Skeletal muscle tissue (tissue), 4 donors: Measurements from ENCODE around the gene NFKBIZ. TPM values are rescaled to one million over a fixed set of nuclear protein-coding genes. Genes with fewer than 3 reads are reported as not detected.
A peak's percentile ranks its signal among the peaks of the same experiment; 100 is the strongest.

ENCODE experiments used
- H3K27ac ChIP-seq: one replicate; pipeline ENCODE4 v1.7.0; 2013; ENCODE audit warnings: mild to moderate bottlenecking, low read depth, low read length, inconsistent platforms
- H3K27me3 ChIP-seq, 3 donors: one replicate each; pipeline ENCODE4 v1.7.0; 2013; ENCODE audit warnings: low read length in 3 of 3; ENCODE audit not compliant: control insufficient read depth in 3 of 3, insufficient read depth in 3 of 3
- H3K36me3 ChIP-seq, 3 donors: one replicate each; pipeline ENCODE4 v1.7.0; 2013; ENCODE audit warnings: low read length in 3 of 3; ENCODE audit not compliant: control insufficient read depth in 3 of 3, insufficient read depth in 3 of 3
- H3K4me1 ChIP-seq, 3 donors: one replicate each; pipeline ENCODE4 v1.7.0; 2013; ENCODE audit warnings: low read length in 3 of 3, mild to moderate bottlenecking in 3 of 3; ENCODE audit not compliant: control insufficient read depth in 3 of 3, insufficient read depth in 3 of 3
- H3K4me3 ChIP-seq, 3 donors: one replicate each; pipeline ENCODE4 v1.7.0; 2013; ENCODE audit warnings: low read length in 3 of 3
- H3K9ac ChIP-seq, 3 donors: one replicate each; pipeline ENCODE4 v1.7.0; 2013; ENCODE audit warnings: low read length in 3 of 3, mild to moderate bottlenecking in 3 of 3, moderate library complexity in 2 of 3, low read depth in 1 of 3
- H3K9me3 ChIP-seq, 3 donors: one replicate each; pipeline ENCODE4 v1.7.0; 2013; ENCODE audit warnings: low read length in 3 of 3; ENCODE audit not compliant: control insufficient read depth in 3 of 3
- total RNA-seq: library from RNA; depleted of rRNA; stranded (reverse); fragments of >200 nt; gene quantifications from one replicate; pipeline ENCODE4 v1.2.3, GENCODE V29; 2014
- donor health status: Osteomylitis.

The NFKBIZ gene
- total RNA-seq, 1 donor from 2014 or later, result 7.8 TPM

DNA sequence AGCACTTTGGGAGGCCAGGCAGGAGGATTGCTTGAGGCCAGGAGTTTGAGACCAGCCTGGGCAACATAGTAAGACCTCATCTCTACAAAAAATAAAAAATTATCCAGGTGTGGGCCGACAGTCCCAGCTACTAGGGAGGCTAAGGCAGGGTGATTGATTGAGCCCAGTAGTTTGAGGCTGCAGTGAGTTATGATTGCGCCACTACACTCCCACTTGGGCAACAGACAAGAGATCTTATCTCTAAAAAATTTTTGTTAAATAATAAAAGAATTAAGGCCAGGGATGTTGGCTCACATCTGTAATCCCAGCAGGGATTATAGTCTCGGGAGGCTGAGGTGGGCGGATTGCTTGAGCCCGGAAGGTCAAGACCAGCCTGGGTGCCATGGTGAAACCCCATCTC is 25.8 kb upstream of the NFKBIZ start:
- H3K36me3 ChIP-seq, result peaks cover 6 to 14% (median 8%) of the 10 kb centered on the region in 3 donors
- H3K9ac ChIP-seq, result no peak overlapping the region
- H3K27me3 ChIP-seq, result no peaks in the 10 kb centered on the region
- no peak overlapping the region for H3K27ac ChIP-seq
- H3K4me3 ChIP-seq, result no peak overlapping the region
- H3K4me1 ChIP-seq, result peaks cover 8 to 11% (median 9%) of the 10 kb centered on the region in 3 donors
- no peaks in the 10 kb centered on the region for H3K9me3 ChIP-seq

DNA sequence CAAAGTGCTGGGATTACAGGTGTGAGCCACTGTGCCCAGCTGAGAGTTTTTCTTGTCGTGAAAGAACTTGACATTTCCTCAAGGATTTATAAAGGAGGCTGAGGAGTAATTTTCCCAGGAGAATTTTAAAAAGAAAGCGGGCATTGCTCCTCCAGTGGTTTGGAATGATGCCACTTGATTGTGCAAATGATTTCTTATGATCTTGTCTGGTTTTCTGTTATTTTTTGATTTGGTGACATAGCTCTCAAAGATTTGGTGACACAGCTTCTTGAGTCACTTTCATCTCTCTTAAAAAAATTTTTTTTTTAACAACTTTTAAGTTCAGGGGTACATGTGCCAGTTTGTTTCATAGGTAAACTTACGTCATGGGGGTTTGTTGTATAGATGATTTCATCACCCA is 24.6 kb upstream of the NFKBIZ start:
- no peak overlapping the region for H3K4me3 ChIP-seq

DNA sequence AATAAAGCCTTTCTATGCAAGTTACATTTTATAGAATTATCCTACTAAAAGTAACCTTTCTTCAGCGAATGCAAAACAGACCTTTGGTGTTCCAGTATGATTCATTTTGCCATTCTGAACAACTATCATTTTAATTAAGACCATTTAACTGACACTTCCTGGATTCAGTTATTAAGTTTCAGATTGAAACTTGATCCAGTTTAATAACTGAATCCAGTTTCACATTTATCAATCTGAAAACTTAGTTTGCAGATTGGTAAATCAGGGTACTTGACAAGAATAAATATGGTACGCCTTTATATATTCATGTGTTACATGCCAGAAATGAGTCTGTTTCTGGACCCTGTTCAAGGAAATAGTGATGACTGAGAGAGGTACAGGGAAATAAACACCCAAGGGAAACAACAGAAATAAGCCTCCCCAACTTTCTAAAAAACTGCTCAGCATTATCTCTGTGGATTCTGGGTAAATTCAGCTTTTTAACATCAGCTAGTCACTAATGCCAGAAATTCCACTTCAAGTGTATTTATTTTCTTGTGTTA is 23.3 kb upstream of the NFKBIZ start:
- peak overlapping the region; percentile 13 for H3K27ac ChIP-seq

More for the DNA sequence above, 24.6 kb upstream of the NFKBIZ start:
- no peak overlapping the region for H3K9ac ChIP-seq
- no peak overlapping the region for H3K27ac ChIP-seq
- peaks cover 6 to 10% (median 8%) of the 10 kb centered on the region in 3 donors for H3K36me3 ChIP-seq
- no peaks in the 10 kb centered on the region for H3K9me3 ChIP-seq
- H3K4me1 ChIP-seq, result peaks cover 16 to 20% (median 16%) of the 10 kb centered on the region in 3 donors
- H3K27me3 ChIP-seq, result no peaks in the 10 kb centered on the region

DNA sequence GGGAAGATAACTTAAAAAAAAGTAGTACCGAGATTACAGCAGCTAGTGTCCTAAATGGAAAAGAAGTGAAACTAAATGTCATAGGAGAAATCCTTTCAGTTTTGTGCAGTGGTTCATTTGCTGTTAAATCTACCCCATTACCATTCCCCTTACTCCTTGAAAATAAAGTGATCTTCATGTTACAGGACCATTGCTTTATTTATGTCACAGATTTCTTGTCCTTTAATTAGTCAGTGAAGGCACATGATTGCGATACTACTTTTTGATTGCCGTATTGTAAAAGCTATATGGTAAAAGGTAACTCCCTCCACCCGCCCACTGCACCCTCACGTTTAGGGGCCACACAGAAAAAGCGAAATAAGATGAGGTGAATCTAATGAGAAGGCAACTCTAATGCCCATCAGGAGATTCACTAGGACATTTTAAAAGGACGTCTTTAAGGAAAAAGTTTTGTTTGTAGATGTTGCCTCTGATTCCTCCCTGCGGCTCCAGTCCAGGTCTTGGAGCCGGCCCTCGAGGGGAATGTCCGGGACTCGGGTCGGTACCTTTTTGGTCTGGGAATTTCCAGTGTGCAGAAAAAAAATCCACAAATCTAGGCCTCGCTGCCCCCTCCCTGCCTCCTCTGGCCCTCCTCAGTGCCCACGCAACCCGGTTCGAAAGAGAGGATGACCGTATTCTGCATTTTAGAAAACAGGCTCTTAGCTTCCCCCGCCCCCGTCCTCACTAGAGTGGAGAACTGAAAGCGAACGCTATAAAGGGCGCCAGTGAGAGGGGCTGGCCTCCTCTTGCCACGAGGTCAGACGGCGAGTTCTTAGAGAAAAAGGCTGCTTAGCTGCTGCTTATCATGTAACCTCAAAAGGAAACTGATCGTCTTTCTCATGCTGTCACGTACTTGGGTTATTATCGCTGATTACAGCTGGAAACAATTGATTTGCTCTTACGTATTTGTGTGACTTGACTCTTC is 21.8 kb upstream of the NFKBIZ start:
- H3K9me3 ChIP-seq, result no peaks in the 10 kb centered on the region
- H3K36me3 ChIP-seq, result no peaks in the 10 kb centered on the region
- peak overlapping the region; percentile 81 to 84 (median 82) for H3K9ac ChIP-seq
- H3K4me1 ChIP-seq, result peaks cover 16 to 20% (median 16%) of the 10 kb centered on the region in 3 donors
- H3K4me3 ChIP-seq, result peak overlapping the region; percentile 79 to 84 (median 81)
- H3K27me3 ChIP-seq, result no peaks in the 10 kb centered on the region
- peak overlapping the region; percentile 84 for H3K27ac ChIP-seq

More for the DNA sequence above, 23.3 kb upstream of the NFKBIZ start:
- H3K27me3 ChIP-seq, result no peaks in the 10 kb centered on the region
- H3K4me3 ChIP-seq, result no peak overlapping the region
- H3K9me3 ChIP-seq, result no peaks in the 10 kb centered on the region
- no peak overlapping the region for H3K9ac ChIP-seq
- H3K4me1 ChIP-seq, result peaks cover 16 to 20% (median 16%) of the 10 kb centered on the region in 3 donors
- peaks cover 6 to 10% (median 8%) of the 10 kb centered on the region in 3 donors for H3K36me3 ChIP-seq

DNA sequence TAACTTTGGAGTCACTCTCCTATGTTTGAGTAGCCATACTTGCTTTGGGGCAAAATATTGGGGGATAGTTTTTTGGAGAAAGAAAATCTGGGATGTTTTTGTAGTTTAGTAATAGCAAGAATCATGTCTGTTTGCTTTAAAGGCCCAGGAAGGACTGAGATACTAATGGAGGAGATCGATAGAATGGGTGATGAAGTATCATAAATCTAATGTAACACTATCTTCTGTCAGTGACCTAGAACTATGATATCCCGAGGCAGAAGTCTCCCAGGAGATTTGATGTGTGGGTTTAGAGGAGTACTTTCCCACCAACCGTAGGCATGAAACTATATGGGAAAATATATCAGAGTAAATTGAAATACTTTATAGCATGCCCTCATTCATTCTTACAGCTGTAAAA is 21.0 kb upstream of the NFKBIZ start:
- Histone ChIP-seq H3K4me1 (peaks cover 16 to 20% (median 16%) of the 10 kb centered on the region in 3 donors), H3K4me3 (peak overlapping the region; percentile 79 to 84 (median 81)), H3K9me3 (no peaks in the 10 kb centered on the region), H3K9ac (peak overlapping the region in 1 of 3 donors; percentile 81), H3K27me3 (no peaks in the 10 kb centered on the region), H3K27ac (peak overlapping the region; percentile 84), H3K36me3 (no peaks in the 10 kb centered on the region)

DNA sequence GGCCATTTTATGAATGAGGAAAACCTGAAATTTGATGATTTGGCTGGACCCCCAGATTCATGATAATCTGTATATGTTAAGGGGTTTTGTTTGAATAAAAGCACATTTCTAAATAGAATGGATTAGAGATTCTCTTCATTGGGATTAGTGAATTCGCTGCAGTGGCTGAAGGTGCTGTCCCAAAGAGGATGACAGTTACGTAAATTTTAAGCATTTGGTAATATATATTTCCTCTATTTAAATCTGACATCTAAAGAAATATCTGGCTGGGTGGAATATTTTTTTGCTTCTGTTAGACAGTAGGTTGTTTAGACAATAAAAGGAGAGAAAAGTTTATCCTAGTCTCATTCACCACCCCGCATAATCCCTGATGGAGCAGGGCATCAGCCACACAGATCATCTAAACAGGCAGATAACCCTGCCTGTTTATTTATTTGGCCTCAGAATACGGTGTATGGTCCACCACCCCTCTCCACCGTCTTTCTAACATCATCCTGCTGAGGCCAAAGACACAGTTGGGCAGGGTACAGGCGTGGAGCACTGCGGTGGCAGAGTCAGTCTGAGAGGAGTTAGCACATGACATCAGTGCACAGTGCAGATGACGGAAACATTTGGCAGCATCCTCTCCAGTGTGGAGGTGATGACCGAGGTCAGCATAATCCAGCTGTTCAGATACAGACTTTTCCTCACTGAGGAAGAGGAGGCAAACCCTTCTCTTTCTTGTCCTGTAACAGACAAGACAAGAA is 20.4 kb upstream of the NFKBIZ start:
- peaks cover 16 to 20% (median 16%) of the 10 kb centered on the region in 3 donors for H3K4me1 ChIP-seq
- no peaks in the 10 kb centered on the region for H3K36me3 ChIP-seq
- peak overlapping the region; percentile 84 for H3K27ac ChIP-seq
- H3K27me3 ChIP-seq, result no peaks in the 10 kb centered on the region
- H3K4me3 ChIP-seq, result peak overlapping the region in 2 of 3 donors; percentile 79 to 84
- peak overlapping the region; percentile 28 to 69 (median 42) for H3K9ac ChIP-seq
- no peaks in the 10 kb centered on the region for H3K9me3 ChIP-seq

DNA sequence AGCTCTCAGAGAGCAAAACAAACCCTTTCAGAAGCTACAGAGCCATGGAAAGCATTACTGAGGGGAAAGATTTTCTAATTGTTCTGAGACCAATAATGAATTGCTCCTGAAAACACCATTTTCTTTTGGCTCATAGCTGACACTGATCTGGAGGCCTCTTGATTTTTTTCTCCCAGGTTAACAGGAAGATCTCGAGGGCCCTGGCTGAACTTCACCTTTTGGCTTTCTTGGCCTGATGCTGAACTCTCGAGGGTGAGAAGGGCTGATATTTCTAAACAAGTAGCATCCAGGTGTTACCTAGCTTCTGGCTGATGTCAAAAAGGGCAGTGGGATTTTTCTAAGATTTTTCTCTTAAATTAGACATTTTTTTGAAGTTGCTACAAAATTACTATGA is 19.9 kb upstream of the NFKBIZ start:
- peaks cover 16 to 20% (median 16%) of the 10 kb centered on the region in 3 donors for H3K4me1 ChIP-seq
- peak overlapping the region in 1 of 3 donors; percentile 41 for H3K4me3 ChIP-seq
- no peaks in the 10 kb centered on the region for H3K27me3 ChIP-seq
- H3K36me3 ChIP-seq, result no peaks in the 10 kb centered on the region
- H3K9me3 ChIP-seq, result no peaks in the 10 kb centered on the region
- peak overlapping the region; percentile 84 for H3K27ac ChIP-seq
- H3K9ac ChIP-seq, result peak overlapping the region in 2 of 3 donors; percentile 28 to 69

DNA sequence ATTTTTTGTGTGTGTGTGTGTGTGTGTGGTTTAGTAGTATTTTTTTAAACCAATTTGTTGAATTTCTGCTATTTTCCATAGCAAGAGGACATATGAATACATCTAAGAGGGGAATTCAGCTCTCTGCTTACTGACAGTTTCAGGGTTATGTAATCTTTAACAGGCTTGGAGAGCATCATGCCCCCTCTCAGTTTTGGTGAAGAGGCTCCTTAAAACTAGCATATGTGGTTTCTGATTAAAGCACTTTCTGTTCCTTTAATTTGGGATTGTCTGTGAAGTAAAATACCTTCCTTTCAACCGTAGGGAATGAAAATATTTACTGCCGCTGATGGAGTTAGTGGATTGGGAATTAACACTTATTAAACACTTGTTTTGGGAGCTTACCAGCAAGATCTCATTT is 19.4 kb upstream of the NFKBIZ start:
- H3K27ac ChIP-seq, result peak overlapping the region; percentile 84
- H3K4me1 ChIP-seq, result peaks cover 16 to 20% (median 16%) of the 10 kb centered on the region in 3 donors
- peak overlapping the region in 1 of 3 donors; percentile 69 for H3K9ac ChIP-seq
- no peak overlapping the region for H3K4me3 ChIP-seq
- H3K36me3 ChIP-seq, result peaks cover 0 to 3% (median 0%) of the 10 kb centered on the region in 3 donors
- H3K27me3 ChIP-seq, result no peaks in the 10 kb centered on the region
- H3K9me3 ChIP-seq, result no peaks in the 10 kb centered on the region

DNA sequence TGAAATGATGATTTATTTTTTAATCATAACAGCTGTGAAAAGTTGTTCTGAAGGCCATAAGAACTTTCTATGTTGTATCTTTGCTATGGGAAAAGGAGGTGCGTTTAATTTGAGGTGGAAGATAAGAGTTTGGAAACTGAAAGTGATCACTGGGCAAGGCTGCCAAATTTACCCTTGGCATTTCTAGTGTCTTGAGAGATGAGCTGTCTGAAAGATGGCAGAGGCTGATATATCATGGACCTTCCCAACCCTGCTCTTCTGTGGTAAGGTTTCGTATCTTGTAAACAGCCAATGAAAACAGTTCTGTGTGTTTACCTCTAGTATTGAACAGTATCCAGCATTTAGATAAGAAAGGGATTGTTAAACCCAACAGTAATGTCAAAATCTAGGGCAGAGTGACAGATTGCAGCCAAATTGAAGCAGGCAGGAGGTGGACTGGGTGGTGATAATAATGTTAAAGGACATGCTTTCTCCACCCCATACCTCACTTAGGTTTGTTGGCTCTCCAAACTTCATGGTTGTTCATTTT is 15.8 kb upstream of the NFKBIZ start:
- Histone ChIP-seq H3K9ac (no peak overlapping the region), H3K27ac (no peak overlapping the region), H3K27me3 (no peaks in the 10 kb centered on the region), H3K9me3 (no peaks in the 10 kb centered on the region), H3K36me3 (peaks cover 0 to 3% (median 0%) of the 10 kb centered on the region in 3 donors), H3K4me3 (no peak overlapping the region), H3K4me1 (peaks cover 12 to 13% (median 12%) of the 10 kb centered on the region in 3 donors)
